Measurements from ENCODE around the gene CRABP2. TPM values are rescaled to one million over a fixed set of nuclear protein-coding genes. Genes with fewer than 3 reads are reported as not detected.
A peak's percentile ranks its signal among the peaks of the same experiment; 100 is the strongest.

The CRABP2 gene
- total RNA-seq, 1 experiment from 2014 or later: 1,115 TPM

- in situ Hi-C loops (cut with HindIII; ENCODE audit: low pct_unique_long_range_greater_than_20kb, low sequenced_read_pairs) (no loop called here), intact Hi-C loops (cut with micrococcal nuclease; ENCODE audit: unreplicated experiment) (no loop called here)
- peaks cover 65% of the 10 kb centered on the region for H3K4me1 ChIP-seq (ENCODE audit: control insufficient read depth, insufficient read depth, low read length)
Measured at GRCh38 chr1:156711011-156711817, 5.8 kb upstream of the CRABP2 start.

More at GRCh38 chr1:156711011-156711817, 5.8 kb upstream of the CRABP2 start:
- Histone ChIP-seq H3K4me3 (ENCODE audit: low read depth in 2 of 2, low read length in 2 of 2) (no peak overlapping the region), H3K9me3 (ENCODE audit: control insufficient read depth, insufficient read depth, low read depth, low read length) (no peaks in the 10 kb centered on the region), H3K36me3 (ENCODE audit: control insufficient read depth, insufficient read depth, low read length) (no peaks in the 10 kb centered on the region), H3K27me3 (ENCODE audit: control insufficient read depth, insufficient read depth, low read length) (no peaks in the 10 kb centered on the region), H3K27ac (ENCODE audit: low read length) (peak overlapping the region; percentile 93)
- BruUV-seq (replicated peaks): no TSS peak
- ChIA-PET POLR2A (interaction anchor here (0.5 to 1.6 kb wide), 3 partner anchors 17 to 31 kb away, joined by 3 to 5 read pairs (median 4); partner anchors contain the start of genes ISG20L2 and METTL25B), CTCF (interaction anchor here (0.8 to 4.0 kb wide), 4 partner anchors 11 to 22 kb away, joined by 4 to 29 read pairs (median 7); no protein-coding TSS in a partner anchor)
- TF ChIP-seq REST (IDR thresholded peaks at IDR 0.05; ENCODE audit: insufficient read depth in 1 of 2, low read depth in 2 of 2, low read length in 1 of 2) (no peak), TCF7L2 (IDR thresholded peaks at IDR 0.05; ENCODE audit: low read depth, low read length) (no peak), CTCF (IDR thresholded peaks at IDR 0.05) (no peak), SIN3A (IDR thresholded peaks at IDR 0.05; ENCODE audit: borderline replicate concordance, insufficient read depth, low read depth, low read length) (no peak)
- ATAC-seq: no peak
- DNase-seq (ENCODE audit: low read depth, low spot score): no peak

Measured in Panc1 (cell line).